ENCODE results near the gene ZSWIM5.

The ZSWIM5 gene

GRCh38 chr1:45043094-45043493, 163.3 kb downstream of the ZSWIM5 start:
- no peak overlapping the region for H3K4me3 Mint-ChIP-seq

GRCh38 chr1:45040297-45040696, 166.1 kb downstream of the ZSWIM5 start:
- Mint-ChIP-seq H3K36me3 (peaks cover 13% of the 10 kb centered on the region), H3K4me1 (peaks cover 7% of the 10 kb centered on the region), H3K9me3 (no peaks in the 10 kb centered on the region)

More at GRCh38 chr1:45043094-45043493, 163.3 kb downstream of the ZSWIM5 start:
- Mint-ChIP-seq H3K4me1 (no peaks in the 10 kb centered on the region), H3K27me3 (no peaks in the 10 kb centered on the region), H3K36me3 (peaks cover 9% of the 10 kb centered on the region), H3K9me3 (no peaks in the 10 kb centered on the region), H3K27ac (no peak overlapping the region)

DNA sequence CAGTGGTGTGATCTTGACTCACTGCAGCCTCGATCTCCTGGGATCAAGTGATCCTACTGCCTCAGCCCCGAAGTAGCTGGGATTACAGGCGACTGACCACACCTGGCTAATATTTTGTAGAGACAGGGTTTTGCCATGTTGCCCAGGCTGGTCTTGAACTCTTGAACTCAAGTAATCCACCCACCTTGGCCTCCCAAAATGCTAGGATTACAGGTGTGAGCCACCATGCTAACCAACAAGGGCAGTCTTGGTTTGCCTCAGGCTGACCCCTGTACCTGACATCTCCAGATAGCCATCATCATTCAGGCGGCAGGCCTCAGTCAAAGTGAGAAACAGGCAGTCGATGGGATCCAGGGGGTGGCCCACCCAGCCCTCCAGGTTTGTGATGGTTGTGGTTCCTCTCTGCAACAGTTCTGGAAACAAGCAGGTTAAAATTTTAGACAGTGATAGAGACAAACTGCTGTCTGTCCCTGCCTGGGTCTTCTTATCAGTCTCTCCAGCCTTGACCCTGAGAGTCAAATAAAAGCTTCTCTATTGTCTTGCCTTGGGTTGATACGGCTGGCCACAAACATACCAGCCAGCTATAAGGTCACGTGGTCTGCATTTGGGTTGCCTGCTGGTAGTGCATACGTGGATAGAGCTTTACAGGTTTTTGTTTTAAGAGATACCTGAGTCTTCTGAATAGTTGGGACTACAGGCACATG, 167.6 kb downstream of the ZSWIM5 start:
- peaks cover 7% of the 10 kb centered on the region for H3K4me1 Mint-ChIP-seq
- H3K27me3 Mint-ChIP-seq = no peaks in the 10 kb centered on the region
- H3K4me3 Mint-ChIP-seq = no peak overlapping the region
- H3K9me3 Mint-ChIP-seq = no peaks in the 10 kb centered on the region
- peaks cover 18% of the 10 kb centered on the region for H3K36me3 Mint-ChIP-seq
- no peak overlapping the region for H3K27ac Mint-ChIP-seq

More at GRCh38 chr1:45040297-45040696, 166.1 kb downstream of the ZSWIM5 start:
- H3K4me3 Mint-ChIP-seq = no peak overlapping the region
- H3K27me3 Mint-ChIP-seq = no peaks in the 10 kb centered on the region
- no peak overlapping the region for H3K27ac Mint-ChIP-seq

GRCh38 chr1:45038240-45038639, 168.2 kb downstream of the ZSWIM5 start:
- no peaks in the 10 kb centered on the region for H3K9me3 Mint-ChIP-seq
- H3K4me3 Mint-ChIP-seq = no peak overlapping the region
- peaks cover 16% of the 10 kb centered on the region for H3K36me3 Mint-ChIP-seq
- H3K27me3 Mint-ChIP-seq = no peaks in the 10 kb centered on the region
- H3K27ac Mint-ChIP-seq = no peak overlapping the region
- peaks cover 11% of the 10 kb centered on the region for H3K4me1 Mint-ChIP-seq

GRCh38 chr1:45037456-45037855, 168.9 kb downstream of the ZSWIM5 start:
- Mint-ChIP-seq H3K4me3 (no peak overlapping the region), H3K9me3 (no peaks in the 10 kb centered on the region), H3K4me1 (peaks cover 11% of the 10 kb centered on the region), H3K36me3 (peaks cover 14% of the 10 kb centered on the region), H3K27ac (no peak overlapping the region), H3K27me3 (no peaks in the 10 kb centered on the region)

DNA sequence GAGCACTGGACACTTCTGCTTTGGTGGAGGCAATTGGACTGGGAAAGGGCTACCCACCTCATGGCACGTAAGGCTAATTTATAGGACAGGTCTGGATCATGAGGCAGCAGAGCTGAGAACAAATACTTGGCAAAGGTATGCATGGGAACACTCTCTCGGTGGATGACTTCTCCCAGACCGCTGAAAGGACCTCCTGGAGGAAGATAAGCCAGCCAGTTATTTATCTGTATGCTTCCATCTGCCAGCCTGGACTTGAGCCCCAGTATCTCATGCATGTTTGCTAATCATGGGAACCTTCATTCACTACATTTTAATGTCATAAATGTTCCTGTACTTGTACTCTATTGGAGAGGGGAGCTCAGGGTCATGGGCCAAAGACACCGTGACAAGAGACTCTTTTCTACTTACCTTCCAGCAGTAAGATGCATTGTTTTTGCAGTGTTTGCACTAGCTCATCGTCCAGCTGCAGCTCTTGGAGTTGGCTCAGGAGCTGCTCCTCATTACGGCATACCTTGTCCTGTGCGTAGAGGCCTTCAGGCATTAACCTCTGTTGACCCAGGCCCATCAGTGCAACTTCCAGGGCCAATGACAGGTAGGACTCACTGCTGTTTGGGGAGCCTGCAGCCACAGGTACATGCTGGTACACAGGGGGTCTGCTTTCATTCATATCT, 170.6 kb downstream of the ZSWIM5 start:
- Mint-ChIP-seq H3K9me3 (no peaks in the 10 kb centered on the region), H3K36me3 (peaks cover 12% of the 10 kb centered on the region), H3K4me3 (no peak overlapping the region), H3K27ac (no peak overlapping the region), H3K4me1 (peaks cover 11% of the 10 kb centered on the region), H3K27me3 (no peaks in the 10 kb centered on the region)

GRCh38 chr1:45033356-45033755, 173.0 kb downstream of the ZSWIM5 start:
- Mint-ChIP-seq H3K27ac (no peak overlapping the region), H3K27me3 (no peaks in the 10 kb centered on the region), H3K9me3 (no peaks in the 10 kb centered on the region), H3K4me3 (no peak overlapping the region), H3K4me1 (peaks cover 11% of the 10 kb centered on the region), H3K36me3 (peaks cover 11% of the 10 kb centered on the region)

GRCh38 chr1:45032837-45033236, 173.6 kb downstream of the ZSWIM5 start:
- Mint-ChIP-seq H3K9me3 (no peaks in the 10 kb centered on the region), H3K27me3 (no peaks in the 10 kb centered on the region), H3K4me3 (no peak overlapping the region), H3K36me3 (peaks cover 8% of the 10 kb centered on the region), H3K27ac (no peak overlapping the region), H3K4me1 (peaks cover 10% of the 10 kb centered on the region)

- no peaks in the 10 kb centered on the region for H3K27me3 Mint-ChIP-seq
- H3K4me3 Mint-ChIP-seq = no peak overlapping the region
- no peaks in the 10 kb centered on the region for H3K36me3 Mint-ChIP-seq
- peak overlapping the region; percentile 47 for H3K27ac Mint-ChIP-seq
- no peaks in the 10 kb centered on the region for H3K9me3 Mint-ChIP-seq
- H3K4me1 Mint-ChIP-seq = peaks cover 10% of the 10 kb centered on the region
Observed at GRCh38 chr1:45026446-45026845, 180.0 kb downstream of the ZSWIM5 start.

- Mint-ChIP-seq H3K4me3 (no peak overlapping the region), H3K27ac (no peak overlapping the region), H3K27me3 (no peaks in the 10 kb centered on the region), H3K36me3 (no peaks in the 10 kb centered on the region), H3K9me3 (no peaks in the 10 kb centered on the region), H3K4me1 (peaks cover 12% of the 10 kb centered on the region)
Observed at GRCh38 chr1:45023663-45024062, 182.7 kb downstream of the ZSWIM5 start.

GRCh38 chr1:45018599-45019230, 187.7 kb downstream of the ZSWIM5 start:
- Mint-ChIP-seq H3K36me3 (peaks cover 6% of the 10 kb centered on the region), H3K9me3 (no peaks in the 10 kb centered on the region), H3K27ac (no peak overlapping the region), H3K4me1 (peaks cover 16% of the 10 kb centered on the region), H3K4me3 (no peak overlapping the region), H3K27me3 (no peaks in the 10 kb centered on the region)

- Mint-ChIP-seq H3K4me1 (peaks cover 32% of the 10 kb centered on the region), H3K4me3 (no peak overlapping the region), H3K27me3 (no peaks in the 10 kb centered on the region), H3K9me3 (no peaks in the 10 kb centered on the region), H3K27ac (no peak overlapping the region), H3K36me3 (peaks cover 6% of the 10 kb centered on the region)
Observed at GRCh38 chr1:45016767-45017166, 189.6 kb downstream of the ZSWIM5 start.

DNA sequence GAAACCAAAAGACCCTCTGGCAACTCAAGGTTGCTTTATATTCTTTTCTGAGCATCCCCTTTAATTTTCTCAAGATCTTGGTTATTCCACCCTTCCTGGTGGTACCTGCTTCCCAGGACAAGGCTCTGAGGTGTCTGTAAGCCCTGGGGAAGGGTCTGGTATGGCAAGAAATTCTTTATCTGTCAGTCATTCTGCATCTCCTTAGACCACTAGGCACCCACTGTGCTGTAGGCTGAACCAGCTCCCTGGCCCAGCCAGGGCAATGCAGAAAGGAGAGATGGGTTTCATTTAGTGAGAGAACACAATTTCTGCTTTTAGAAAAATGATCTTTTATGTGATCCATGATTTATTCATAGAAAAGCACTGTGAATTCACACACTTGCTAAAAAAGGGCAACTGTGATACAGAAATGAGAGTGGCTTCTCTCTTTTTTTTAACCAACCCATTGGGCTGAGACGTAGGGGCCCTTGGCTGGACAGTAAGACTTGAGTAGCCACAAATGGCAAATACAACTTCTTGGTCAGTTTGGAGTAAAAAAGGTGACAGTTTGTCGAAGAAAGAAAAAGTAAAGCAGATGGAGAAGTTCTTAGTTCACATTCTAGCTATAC, 190.2 kb downstream of the ZSWIM5 start:
- no peak overlapping the region for H3K4me3 Mint-ChIP-seq
- H3K27me3 Mint-ChIP-seq = no peaks in the 10 kb centered on the region
- peaks cover 6% of the 10 kb centered on the region for H3K36me3 Mint-ChIP-seq
- no peaks in the 10 kb centered on the region for H3K9me3 Mint-ChIP-seq
- H3K27ac Mint-ChIP-seq = no peak overlapping the region
- peaks cover 38% of the 10 kb centered on the region for H3K4me1 Mint-ChIP-seq

DNA sequence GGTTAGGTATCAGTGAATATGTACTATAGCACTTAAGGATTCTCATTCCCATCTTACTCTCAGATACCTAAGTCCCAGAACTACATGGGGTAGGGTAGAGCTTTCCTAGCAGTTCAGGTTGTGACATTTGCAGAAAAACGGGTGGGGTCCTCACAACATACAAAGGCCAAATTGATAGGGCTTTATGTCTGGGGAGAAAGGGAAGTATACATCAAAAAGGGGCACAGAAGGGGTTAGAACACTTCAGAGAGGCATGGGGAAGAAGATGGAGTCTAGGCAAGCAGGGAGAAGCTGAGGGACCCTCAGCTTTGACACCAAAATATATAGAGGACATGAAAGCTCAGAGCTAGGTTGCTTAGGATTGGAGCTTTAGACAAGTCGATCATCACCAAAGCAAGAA, 190.7 kb downstream of the ZSWIM5 start:
- Mint-ChIP-seq H3K27ac (no peak overlapping the region), H3K4me3 (no peak overlapping the region), H3K4me1 (peaks cover 39% of the 10 kb centered on the region), H3K27me3 (no peaks in the 10 kb centered on the region), H3K36me3 (peaks cover 6% of the 10 kb centered on the region), H3K9me3 (no peaks in the 10 kb centered on the region)

GRCh38 chr1:45014321-45015028, 191.9 kb downstream of the ZSWIM5 start:
- Mint-ChIP-seq H3K27ac (peak overlapping the region; percentile 79), H3K36me3 (peaks cover 6% of the 10 kb centered on the region), H3K27me3 (no peaks in the 10 kb centered on the region), H3K9me3 (no peaks in the 10 kb centered on the region), H3K4me1 (peaks cover 49% of the 10 kb centered on the region), H3K4me3 (peak overlapping the region; percentile 84)
